ENCODE measurements around the gene RASL11B. TPM values are rescaled to one million over a fixed set of nuclear protein-coding genes. Genes with fewer than 3 reads are reported as not detected.

Gene RASL11B
- total RNA-seq, 2 donors from 2014 or later: 3.7 to 8.0 TPM

- DNase-seq (no peak), ATAC-seq (no peak)
- intact Hi-C loops (cut with DNase I): no loop called here
These were observed 29.6 kb downstream of the RASL11B start for GRCh38 chr4:52891743-52892142.

GRCh38 chr4:52892880-52893279, 30.8 kb downstream of the RASL11B start:
- ATAC-seq (no peak), DNase-seq (no peak)
- intact Hi-C loops (cut with DNase I): no loop called here

- DNase-seq (no peak), ATAC-seq (no peak)
- intact Hi-C loops (cut with DNase I): no loop called here
These were observed 32.3 kb downstream of the RASL11B start for GRCh38 chr4:52894443-52894842.

GRCh38 chr4:52903273-52903672, 41.2 kb downstream of the RASL11B start:
- DNase-seq (no peak), ATAC-seq (no peak)
- intact Hi-C loops (cut with DNase I): no loop called here

GRCh38 chr4:52904421-52904820, 42.3 kb downstream of the RASL11B start:
- intact Hi-C loops (cut with DNase I): no loop called here
- ATAC-seq: no peak

GRCh38 chr4:52907510-52907909, 45.4 kb downstream of the RASL11B start:
- intact Hi-C loops (cut with DNase I): no loop called here
- DNase-seq (no peak), ATAC-seq (no peak)

More at GRCh38 chr4:52904421-52904820, 42.3 kb downstream of the RASL11B start:
- no peak for DNase-seq

GRCh38 chr4:52910115-52910514, 48.0 kb downstream of the RASL11B start:
- DNase-seq (no peak), ATAC-seq (no peak)
- intact Hi-C loops (cut with DNase I): loop anchor here in 1 of 2 donors (5.0 kb wide), 1 partner anchor 47 kb away; no protein-coding TSS in a partner anchor

- peak; percentile 80 for DNase-seq
- ATAC-seq: peak; percentile 32 to 43
- intact Hi-C loops (cut with DNase I): loop anchor here in 1 of 2 donors (5.0 kb wide), 1 partner anchor 46 kb away; no protein-coding TSS in a partner anchor
These were observed 49.7 kb downstream of the RASL11B start for GRCh38 chr4:52911684-52912294.

GRCh38 chr4:52912608-52913007, 50.5 kb downstream of the RASL11B start:
- ATAC-seq (peak in 1 of 2 donors; percentile 59), DNase-seq (no peak)
- intact Hi-C loops (cut with DNase I): loop anchor here in 1 of 2 donors (5.0 kb wide), 1 partner anchor 45 kb away; no protein-coding TSS in a partner anchor

- intact Hi-C loops (cut with DNase I): loop anchor here in 1 of 2 donors (5.0 kb wide), 1 partner anchor 43 kb away; no protein-coding TSS in a partner anchor
- DNase-seq (no peak), ATAC-seq (peak; percentile 66 to 84)
These were observed 52.0 kb downstream of the RASL11B start for GRCh38 chr4:52914051-52914605.

- intact Hi-C loops (cut with DNase I): no loop called here
- no peak for DNase-seq
- no peak for ATAC-seq
These were observed 53.1 kb downstream of the RASL11B start for GRCh38 chr4:52915191-52915590.

GRCh38 chr4:52915730-52916300, 53.7 kb downstream of the RASL11B start:
- ATAC-seq: no peak
- DNase-seq: no peak
- intact Hi-C loops (cut with DNase I): no loop called here

Other genes starting within 250 kb of the RASL11B start
- gene USP46, start 203.0 kb upstream of the RASL11B start, total RNA-seq: 10 to 100 TPM; 40.7 to 48.0 TPM
- 1 to 10 TPM; 1.2 to 2.0 TPM for gene ERVMER34-1, start 110.9 kb upstream of the RASL11B start, total RNA-seq

All from left cardiac atrium (tissue), 4 donors.